Measurements from ENCODE around the gene SLC25A36.

Gene SLC25A36

DNA sequence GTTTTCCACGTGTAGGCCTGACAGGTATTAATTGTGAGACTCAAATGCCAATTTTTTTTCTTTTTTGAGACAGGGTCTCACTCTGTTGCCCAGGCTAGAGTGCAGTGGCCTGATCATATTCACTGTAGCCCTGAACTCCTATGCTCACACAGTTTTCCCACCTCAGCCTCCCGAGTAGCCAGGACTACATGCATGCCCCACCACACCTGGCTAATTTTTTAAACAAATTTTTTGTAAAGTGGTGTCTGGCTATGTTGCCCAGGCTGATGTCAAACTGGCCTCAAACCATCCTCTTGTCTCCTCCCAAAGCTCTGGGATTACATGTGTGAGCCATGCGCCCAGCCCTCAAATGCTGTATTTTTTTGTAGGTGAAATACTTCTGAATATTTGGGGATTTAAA is 14.0 kb downstream of the SLC25A36 start:
- H3K4me1 ChIP-seq (ENCODE audit: control insufficient read depth in 1 of 2, insufficient read depth in 2 of 2, low read length in 2 of 2) = no peaks in the 10 kb centered on the region

DNA sequence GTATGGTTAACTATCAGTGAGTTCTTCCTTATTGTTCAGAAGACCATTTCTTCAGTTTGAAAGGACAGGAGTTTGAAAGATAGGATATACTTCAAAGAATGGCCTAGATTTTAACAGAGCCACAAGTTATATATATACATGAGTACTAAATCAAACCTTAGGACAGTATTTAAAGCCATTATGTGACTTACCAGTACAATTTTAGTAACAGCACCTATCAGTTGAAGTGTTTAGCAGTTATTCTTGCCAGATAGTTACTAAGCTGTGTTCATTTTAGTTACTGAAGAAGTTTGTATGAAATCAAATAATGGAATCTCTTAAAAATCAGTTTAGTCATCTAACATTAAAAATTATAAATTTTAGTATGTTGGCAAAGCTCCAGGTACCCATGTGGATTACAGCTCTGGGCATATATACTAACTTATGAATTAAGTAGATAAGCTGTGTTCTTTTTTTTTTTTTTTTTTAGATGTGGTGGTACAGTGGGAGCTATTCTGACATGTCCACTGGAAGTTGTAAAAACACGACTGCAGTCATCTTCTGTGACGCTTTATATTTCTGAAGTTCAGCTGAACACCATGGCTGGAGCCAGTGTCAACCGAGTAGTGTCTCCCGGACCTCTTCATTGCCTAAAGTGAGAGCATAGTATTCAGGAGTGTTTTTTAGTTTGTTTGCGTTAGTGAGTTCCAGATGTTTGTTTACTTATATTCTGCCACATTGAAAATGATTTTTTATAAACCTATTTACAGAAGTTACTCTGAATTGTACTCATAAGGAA is 14.6 kb downstream of the SLC25A36 start:
- no CpG with 5 or more reads among the region's 5 CpGs for WGBS (ENCODE audit: extremely low coverage, insufficient coverage, insufficient read length)
- Histone ChIP-seq H3K14ac (ENCODE audit: low read length) (no peak overlapping the region), H2BK5ac (ENCODE audit: low read depth, low read length, poor library complexity) (no peak overlapping the region)

More for the DNA sequence above, 14.0 kb downstream of the SLC25A36 start:
- no peak overlapping the region for H2BK12ac ChIP-seq (ENCODE audit: low read length)
- H4K91ac ChIP-seq (ENCODE audit: low read depth, low read length) = no peak overlapping the region
- H2AFZ ChIP-seq (ENCODE audit: insufficient read depth, low read length, poor library complexity) = no peak overlapping the region
- no peak overlapping the region for H3K9ac ChIP-seq (ENCODE audit: low read length)
- H3K14ac ChIP-seq (ENCODE audit: low read length) = no peak overlapping the region
- peak overlapping the region; percentile 79 for H3K4ac ChIP-seq (ENCODE audit: low read depth, low read length)
- WGBS (ENCODE audit: extremely low coverage, insufficient coverage, insufficient read length) = no CpG with 5 or more reads among the region's 3 CpGs
- no peak overlapping the region for H3K27ac ChIP-seq (ENCODE audit: low read depth, low read length)
- H2AK5ac ChIP-seq (ENCODE audit: low read length) = no peak overlapping the region
- H2BK120ac ChIP-seq (ENCODE audit: insufficient read depth, low read length, poor library complexity) = no peak overlapping the region
- H3K18ac ChIP-seq (ENCODE audit: low read length) = no peak overlapping the region
- no peak overlapping the region for H4K8ac ChIP-seq (ENCODE audit: low read depth, low read length)
- H3K27me3 ChIP-seq (ENCODE audit: insufficient read depth, low read length) = no peaks in the 10 kb centered on the region
- no peak overlapping the region for H3K4me3 ChIP-seq (ENCODE audit: low read depth, low read length)
- no peaks in the 10 kb centered on the region for H3K79me1 ChIP-seq (ENCODE audit: low read length)
- H3K23ac ChIP-seq (ENCODE audit: low read length) = no peak overlapping the region
- H2BK5ac ChIP-seq (ENCODE audit: low read depth, low read length, poor library complexity) = no peak overlapping the region
- H3K4me2 ChIP-seq (ENCODE audit: low read length) = no peak overlapping the region
- DNase-seq = no peak
- peaks cover 2% of the 10 kb centered on the region for H3K79me2 ChIP-seq (ENCODE audit: control insufficient read depth, insufficient read depth, low read length, poor library complexity)
- no peaks in the 10 kb centered on the region for H3K9me3 ChIP-seq (ENCODE audit: insufficient read depth, low read depth, low read length)
- H4K12ac ChIP-seq (ENCODE audit: low read depth, low read length) = no peak overlapping the region
- no peaks in the 10 kb centered on the region for H3K36me3 ChIP-seq (ENCODE audit: control insufficient read depth in 1 of 2, insufficient read depth in 2 of 2, low read length in 2 of 2)

DNA sequence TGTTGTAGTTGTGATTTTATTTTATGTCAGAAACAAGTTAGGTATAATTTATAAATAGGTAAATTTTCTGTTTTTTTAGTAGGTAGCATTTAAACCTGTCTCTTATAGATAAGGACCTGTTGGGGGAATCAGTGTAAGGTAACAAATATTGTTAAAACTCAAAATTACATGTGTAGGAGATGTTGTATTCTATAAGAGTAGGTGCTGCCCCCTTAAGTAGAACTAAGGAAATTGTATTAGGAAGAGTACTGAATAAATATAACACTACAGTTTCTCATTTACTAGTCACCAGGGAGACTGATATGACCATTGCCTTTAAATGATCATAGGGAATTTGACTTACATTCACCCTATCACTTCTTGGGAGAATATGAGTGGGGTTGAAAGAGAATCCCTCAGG is 31.2 kb downstream of the SLC25A36 start:
- H2AFZ ChIP-seq (ENCODE audit: insufficient read depth, low read length, poor library complexity) = no peak overlapping the region
- no peaks in the 10 kb centered on the region for H3K79me2 ChIP-seq (ENCODE audit: control insufficient read depth, insufficient read depth, low read length, poor library complexity)
- H2BK5ac ChIP-seq (ENCODE audit: low read depth, low read length, poor library complexity) = no peak overlapping the region
- no peak overlapping the region for H3K23ac ChIP-seq (ENCODE audit: low read length)
- H4K12ac ChIP-seq (ENCODE audit: low read depth, low read length) = no peak overlapping the region
- no peak overlapping the region for H3K14ac ChIP-seq (ENCODE audit: low read length)
- no peak overlapping the region for H3K9ac ChIP-seq (ENCODE audit: low read length)
- no peak overlapping the region for H2AK5ac ChIP-seq (ENCODE audit: low read length)
- H3K79me1 ChIP-seq (ENCODE audit: low read length) = no peaks in the 10 kb centered on the region
- no peaks in the 10 kb centered on the region for H3K27me3 ChIP-seq (ENCODE audit: insufficient read depth, low read length)
- no peaks in the 10 kb centered on the region for H3K4me1 ChIP-seq (ENCODE audit: control insufficient read depth in 1 of 2, insufficient read depth in 2 of 2, low read length in 2 of 2)
- peaks cover 2% of the 10 kb centered on the region in 2 experiments for H3K36me3 ChIP-seq (ENCODE audit: control insufficient read depth in 1 of 2, insufficient read depth in 2 of 2, low read length in 2 of 2)
- no peak overlapping the region for H2BK12ac ChIP-seq (ENCODE audit: low read length)
- no peak overlapping the region for H3K18ac ChIP-seq (ENCODE audit: low read length)
- H4K8ac ChIP-seq (ENCODE audit: low read depth, low read length) = no peak overlapping the region
- no peak overlapping the region for H3K4me2 ChIP-seq (ENCODE audit: low read length)
- no peak overlapping the region for H4K91ac ChIP-seq (ENCODE audit: low read depth, low read length)
- no peaks in the 10 kb centered on the region for H3K9me3 ChIP-seq (ENCODE audit: insufficient read depth, low read depth, low read length)
- H3K4ac ChIP-seq (ENCODE audit: low read depth, low read length) = no peak overlapping the region
- DNase-seq = peak in 1 of 2 donors; percentile 30
- H3K4me3 ChIP-seq (ENCODE audit: low read depth, low read length) = no peak overlapping the region
- H3K27ac ChIP-seq (ENCODE audit: low read depth, low read length) = no peak overlapping the region
- no peak overlapping the region for H2BK120ac ChIP-seq (ENCODE audit: insufficient read depth, low read length, poor library complexity)

More for the DNA sequence above, 14.6 kb downstream of the SLC25A36 start:
- DNase-seq = no peak
- H3K23ac ChIP-seq (ENCODE audit: low read length) = no peak overlapping the region
- H2BK12ac ChIP-seq (ENCODE audit: low read length) = no peak overlapping the region
- H3K18ac ChIP-seq (ENCODE audit: low read length) = no peak overlapping the region
- peaks cover 2% of the 10 kb centered on the region for H3K79me2 ChIP-seq (ENCODE audit: control insufficient read depth, insufficient read depth, low read length, poor library complexity)
- no peaks in the 10 kb centered on the region for H3K9me3 ChIP-seq (ENCODE audit: insufficient read depth, low read depth, low read length)
- no peaks in the 10 kb centered on the region for H3K36me3 ChIP-seq (ENCODE audit: control insufficient read depth in 1 of 2, insufficient read depth in 2 of 2, low read length in 2 of 2)
- H2BK120ac ChIP-seq (ENCODE audit: insufficient read depth, low read length, poor library complexity) = no peak overlapping the region
- H4K12ac ChIP-seq (ENCODE audit: low read depth, low read length) = no peak overlapping the region
- no peaks in the 10 kb centered on the region for H3K27me3 ChIP-seq (ENCODE audit: insufficient read depth, low read length)
- H3K79me1 ChIP-seq (ENCODE audit: low read length) = no peaks in the 10 kb centered on the region
- H3K27ac ChIP-seq (ENCODE audit: low read depth, low read length) = no peak overlapping the region
- H3K4me1 ChIP-seq (ENCODE audit: control insufficient read depth in 1 of 2, insufficient read depth in 2 of 2, low read length in 2 of 2) = no peaks in the 10 kb centered on the region
- H2AK5ac ChIP-seq (ENCODE audit: low read length) = no peak overlapping the region
- H3K4me3 ChIP-seq (ENCODE audit: low read depth, low read length) = no peak overlapping the region
- H3K9ac ChIP-seq (ENCODE audit: low read length) = no peak overlapping the region
- H4K91ac ChIP-seq (ENCODE audit: low read depth, low read length) = no peak overlapping the region
- no peak overlapping the region for H4K8ac ChIP-seq (ENCODE audit: low read depth, low read length)
- H3K4me2 ChIP-seq (ENCODE audit: low read length) = no peak overlapping the region
- H3K4ac ChIP-seq (ENCODE audit: low read depth, low read length) = no peak overlapping the region
- H2AFZ ChIP-seq (ENCODE audit: insufficient read depth, low read length, poor library complexity) = no peak overlapping the region

DNA sequence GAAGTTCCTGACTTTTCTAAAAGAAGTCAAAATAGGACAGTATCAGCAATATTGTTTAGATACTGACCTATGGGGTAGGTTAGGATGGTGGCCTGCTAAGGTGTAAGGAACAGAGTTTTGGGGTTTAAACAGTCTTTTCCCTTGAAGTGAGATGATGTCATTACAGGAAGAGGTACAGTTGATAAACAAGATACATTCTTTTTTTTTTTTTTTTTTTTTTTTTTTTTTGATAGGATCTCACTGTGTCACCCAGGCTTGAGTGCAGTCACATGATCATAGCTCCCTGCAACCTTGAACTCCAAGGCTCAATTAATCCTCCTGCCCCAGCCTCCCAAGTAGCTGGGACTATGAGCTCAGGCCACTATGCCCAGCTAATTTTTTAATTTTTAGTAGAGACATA is 33.3 kb downstream of the SLC25A36 start:
- no peak overlapping the region for H3K4me2 ChIP-seq (ENCODE audit: low read length)
- no peak overlapping the region for H3K18ac ChIP-seq (ENCODE audit: low read length)
- no peak overlapping the region for H3K23ac ChIP-seq (ENCODE audit: low read length)
- DNase-seq = no peak
- H3K9ac ChIP-seq (ENCODE audit: low read length) = no peak overlapping the region
- H2BK5ac ChIP-seq (ENCODE audit: low read depth, low read length, poor library complexity) = no peak overlapping the region
- H3K36me3 ChIP-seq (ENCODE audit: control insufficient read depth in 1 of 2, insufficient read depth in 2 of 2, low read length in 2 of 2) = peaks cover 2% of the 10 kb centered on the region in 2 experiments
- no peaks in the 10 kb centered on the region for H3K79me1 ChIP-seq (ENCODE audit: low read length)
- no peak overlapping the region for H4K8ac ChIP-seq (ENCODE audit: low read depth, low read length)
- H3K14ac ChIP-seq (ENCODE audit: low read length) = no peak overlapping the region
- no peaks in the 10 kb centered on the region for H3K9me3 ChIP-seq (ENCODE audit: insufficient read depth, low read depth, low read length)
- H2AFZ ChIP-seq (ENCODE audit: insufficient read depth, low read length, poor library complexity) = no peak overlapping the region
- H3K27me3 ChIP-seq (ENCODE audit: insufficient read depth, low read length) = no peaks in the 10 kb centered on the region
- H3K4me1 ChIP-seq (ENCODE audit: control insufficient read depth in 1 of 2, insufficient read depth in 2 of 2, low read length in 2 of 2) = no peaks in the 10 kb centered on the region
- no peak overlapping the region for H2BK120ac ChIP-seq (ENCODE audit: insufficient read depth, low read length, poor library complexity)
- no peaks in the 10 kb centered on the region for H3K79me2 ChIP-seq (ENCODE audit: control insufficient read depth, insufficient read depth, low read length, poor library complexity)
- no peak overlapping the region for H3K4me3 ChIP-seq (ENCODE audit: low read depth, low read length)
- no peak overlapping the region for H2BK12ac ChIP-seq (ENCODE audit: low read length)
- no peak overlapping the region for H3K27ac ChIP-seq (ENCODE audit: low read depth, low read length)
- H3K4ac ChIP-seq (ENCODE audit: low read depth, low read length) = no peak overlapping the region
- H2AK5ac ChIP-seq (ENCODE audit: low read length) = no peak overlapping the region
- H4K91ac ChIP-seq (ENCODE audit: low read depth, low read length) = no peak overlapping the region
- peak overlapping the region; percentile 43 for H4K12ac ChIP-seq (ENCODE audit: low read depth, low read length)

Measured in trophoblast cell (in vitro differentiated cells and primary cell).